SJCRH30 (cell line): ENCODE results near the gene PRR33. TPM values are rescaled to one million over a fixed set of nuclear protein-coding genes. Genes with fewer than 3 reads are reported as not detected.
A peak's percentile ranks its signal among the peaks of the same experiment; 100 is the strongest.

ENCODE experiments used
- DNase-seq, 2 experiments: peaks; one replicate each; pipeline ENCODE4 v3.0.0-alpha.2; 2015 to 2020
- H3K27ac ChIP-seq: fragments of 250-450 bp; sonication (Bioruptor Pico); 2 replicates; pipeline ENCODE4 v1.5.1; 2020; ENCODE audit warnings: mild to moderate bottlenecking, moderate library complexity
- H3K27me3 ChIP-seq: fragments of 250-450 bp; sonication (Bioruptor Pico); 2 replicates; pipeline ENCODE4 v1.5.1; 2020; ENCODE audit warnings: mild to moderate bottlenecking, moderate library complexity
- H3K36me3 ChIP-seq: fragments of 250-450 bp; sonication (Bioruptor Pico); 2 replicates; pipeline ENCODE4 v1.5.1; 2020; ENCODE audit warnings: mild to moderate bottlenecking, moderate library complexity
- H3K4me1 ChIP-seq: fragments of 250-450 bp; sonication (Bioruptor Pico); 2 replicates; pipeline ENCODE4 v1.5.1; 2020; ENCODE audit warnings: mild to moderate bottlenecking, moderate library complexity
- H3K4me3 ChIP-seq: fragments of 250-450 bp; sonication (Bioruptor Pico); 2 replicates; pipeline ENCODE4 v1.5.1; 2020; ENCODE audit warnings: mild to moderate bottlenecking, moderate library complexity
- H3K9me3 ChIP-seq: fragments of 250-450 bp; sonication (Bioruptor Pico); replicated peaks from 2 replicates; pipeline ENCODE4 v1.5.1; 2020; ENCODE audit warnings: mild to moderate bottlenecking, moderate library complexity
- total RNA-seq: library from RNA; depleted of rRNA; stranded (reverse); fragments of >200 nt; shearing (Covaris generic); gene quantifications from 2 replicates; pipeline ENCODE4 v1.2.3, GENCODE V29; 2014

The PRR33 gene
- total RNA-seq, 1 experiment from 2014 or later, result 0.02 TPM

DNA sequence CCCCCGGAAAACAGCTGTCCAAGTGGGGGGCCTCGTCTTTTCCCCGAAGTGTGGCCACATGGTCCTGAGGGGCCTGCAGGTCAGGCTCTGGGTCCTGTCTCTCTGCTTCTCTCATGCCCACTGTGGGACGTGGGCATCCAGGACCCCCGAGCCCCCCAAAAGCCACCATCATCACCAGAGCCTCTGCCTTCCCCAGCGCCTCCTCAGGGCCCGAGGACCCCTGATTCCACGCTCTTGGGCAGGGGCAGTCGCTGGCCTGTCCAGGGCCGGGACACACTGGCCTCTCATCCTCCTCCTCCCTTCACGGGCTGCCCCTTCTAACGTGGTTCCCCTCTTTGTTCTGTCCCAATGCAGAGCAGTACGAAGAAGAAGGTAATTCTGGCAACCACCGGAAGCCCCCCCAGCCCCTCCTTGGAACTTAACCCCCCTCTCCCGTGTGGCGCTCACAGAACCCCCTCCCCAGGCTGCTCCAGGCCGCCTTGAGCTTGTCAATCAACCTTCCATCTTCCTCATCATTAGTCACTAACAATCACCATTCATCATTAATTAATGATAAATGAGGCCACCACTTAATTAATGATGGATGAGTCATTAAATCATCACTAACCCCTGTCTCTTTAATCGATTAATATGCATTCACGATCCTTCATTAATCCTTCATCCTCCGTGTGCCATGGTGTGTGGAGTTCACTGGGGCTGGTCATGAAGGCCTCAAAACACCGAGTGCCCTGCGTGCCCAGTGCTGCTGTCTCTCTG lies 31.7 kb upstream of the PRR33 start:
- Histone ChIP-seq H3K27me3 (no peaks in the 10 kb centered on the region), H3K4me1 (peaks cover 36% of the 10 kb centered on the region), H3K9me3 (no peaks in the 10 kb centered on the region), H3K4me3 (no peak overlapping the region), H3K36me3 (no peaks in the 10 kb centered on the region), H3K27ac (no peak overlapping the region; the same call in 1 of the 2 replicates)
- DNase-seq, result no peak

- no peaks in the 10 kb centered on the region for H3K9me3 ChIP-seq
- peak overlapping the region; percentile 89; the same call in 1 of the 2 replicates for H3K27ac ChIP-seq
- no peaks in the 10 kb centered on the region for H3K27me3 ChIP-seq
- H3K4me3 ChIP-seq, result no peak overlapping the region
- peaks cover 37% of the 10 kb centered on the region for H3K4me1 ChIP-seq
- DNase-seq, result peak in 1 of 2 experiments; percentile 42
- H3K36me3 ChIP-seq, result no peaks in the 10 kb centered on the region
These were observed 30.9 kb upstream of the PRR33 start for GRCh38 chr11:1922481-1923081.

DNA sequence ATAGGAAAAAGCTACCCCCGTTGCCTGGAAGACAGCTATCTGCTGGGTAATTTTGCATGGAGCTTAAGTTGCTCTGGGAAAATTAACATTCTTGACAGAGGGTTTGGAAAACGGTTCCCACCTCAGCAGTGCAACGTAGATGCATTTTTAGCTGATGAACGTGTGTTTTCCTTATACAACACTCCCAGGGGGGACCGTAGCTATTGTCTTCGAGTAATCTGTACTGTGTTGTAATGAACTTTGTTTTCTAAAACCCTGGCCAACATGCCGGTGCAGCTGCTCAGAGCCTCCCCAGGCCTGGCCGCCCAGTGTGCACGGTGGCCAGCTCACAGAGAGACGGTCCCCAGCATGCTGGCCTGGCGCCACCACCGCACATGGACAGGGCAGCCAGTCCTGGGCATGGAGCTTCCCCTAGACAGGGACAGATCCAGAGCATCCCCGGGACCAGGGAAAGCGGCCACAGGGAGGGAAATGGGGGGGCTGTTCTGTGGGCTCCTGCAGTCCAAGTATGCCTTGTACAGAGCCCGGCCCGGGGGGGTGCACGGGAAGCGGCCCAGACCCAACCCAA lies 30.0 kb upstream of the PRR33 start:
- DNase-seq, result peak; percentile 72 to 74
- H3K27me3 ChIP-seq, result no peaks in the 10 kb centered on the region
- no peaks in the 10 kb centered on the region for H3K36me3 ChIP-seq
- H3K4me1 ChIP-seq, result peaks cover 43% of the 10 kb centered on the region
- peak overlapping the region; percentile 89 for H3K27ac ChIP-seq
- H3K9me3 ChIP-seq, result no peaks in the 10 kb centered on the region
- H3K4me3 ChIP-seq, result peak overlapping the region; percentile 7

- peak; percentile 68 to 72 for DNase-seq
- Histone ChIP-seq H3K36me3 (no peaks in the 10 kb centered on the region), H3K4me1 (peaks cover 44% of the 10 kb centered on the region), H3K27me3 (no peaks in the 10 kb centered on the region), H3K9me3 (no peaks in the 10 kb centered on the region), H3K4me3 (peak overlapping the region; percentile 7), H3K27ac (peak overlapping the region; percentile 89)
These were observed 29.3 kb upstream of the PRR33 start for GRCh38 chr11:1920909-1921573.

GRCh38 chr11:1920128-1920908 lies 28.6 kb upstream of the PRR33 start:
- H3K4me1 ChIP-seq, result peaks cover 44% of the 10 kb centered on the region
- DNase-seq, result no peak
- H3K4me3 ChIP-seq, result no peak overlapping the region
- no peaks in the 10 kb centered on the region for H3K27me3 ChIP-seq
- H3K36me3 ChIP-seq, result no peaks in the 10 kb centered on the region
- H3K9me3 ChIP-seq, result no peaks in the 10 kb centered on the region
- peak overlapping the region; percentile 89; the same call in 1 of the 2 replicates for H3K27ac ChIP-seq

GRCh38 chr11:1919391-1920127 lies 27.9 kb upstream of the PRR33 start, which contains the start of gene TNNT3:
TSS of gene TNNT3 (plus strand) at chr11:1919703. CDS start at chr11:1922875, 3,172 bp downstream.
- no peaks in the 10 kb centered on the region for H3K27me3 ChIP-seq
- peak in 1 of 2 experiments; percentile 43 for DNase-seq
- H3K36me3 ChIP-seq, result no peaks in the 10 kb centered on the region
- H3K4me1 ChIP-seq, result peaks cover 44% of the 10 kb centered on the region
- no peak within 1 kb of the TSS for H3K27ac ChIP-seq
- no peak within 1 kb of the TSS for H3K4me3 ChIP-seq
- no peaks in the 10 kb centered on the region for H3K9me3 ChIP-seq

DNA sequence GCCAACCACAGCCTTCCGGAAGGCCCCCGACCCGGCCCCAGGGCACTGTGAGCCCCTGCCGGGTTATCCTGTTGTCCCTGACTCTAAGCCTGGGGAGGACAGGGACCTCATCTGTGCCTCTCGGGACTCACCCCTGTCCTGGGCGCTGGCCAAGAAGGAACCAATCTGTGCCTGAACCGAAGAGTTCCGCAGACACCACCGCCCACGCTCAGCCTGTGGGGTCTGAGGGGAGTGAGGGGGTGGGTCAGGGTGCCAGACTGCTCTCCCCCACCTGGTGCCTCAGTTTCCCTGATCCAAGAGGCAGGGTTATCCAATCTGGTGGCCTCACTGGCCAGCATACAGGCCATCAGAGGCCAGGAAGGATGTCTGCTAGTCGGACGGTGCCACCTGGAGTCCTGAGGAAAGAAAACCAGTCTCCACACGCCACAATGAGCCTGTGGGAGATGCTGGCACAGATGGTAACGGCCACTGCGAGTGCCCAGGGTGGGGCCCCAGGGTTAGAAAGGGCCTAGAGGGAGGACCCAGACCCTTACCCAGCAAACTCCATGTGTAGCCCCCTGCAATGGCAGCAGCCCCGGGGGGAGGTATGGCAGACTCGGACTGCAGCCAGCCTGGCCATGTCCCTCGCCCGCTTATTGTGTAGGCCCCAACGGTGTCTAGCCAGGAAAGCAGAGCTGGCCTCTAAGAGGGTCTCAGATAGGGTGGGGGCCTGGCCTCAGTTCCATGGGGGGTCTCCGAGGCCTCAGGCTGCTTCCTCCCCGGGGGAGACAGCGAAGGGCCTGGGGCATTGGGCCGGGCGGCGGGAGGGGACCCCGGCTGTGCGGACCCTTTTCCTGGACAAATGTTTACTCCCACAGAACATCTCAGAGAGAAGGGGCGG lies 27.0 kb upstream of the PRR33 start:
- Histone ChIP-seq H3K4me1 (peaks cover 44% of the 10 kb centered on the region), H3K4me3 (no peak overlapping the region), H3K9me3 (no peaks in the 10 kb centered on the region), H3K27me3 (no peaks in the 10 kb centered on the region; the same call in 1 of the 2 replicates), H3K36me3 (no peaks in the 10 kb centered on the region), H3K27ac (no peak overlapping the region)
- DNase-seq, result no peak

- Histone ChIP-seq H3K27ac (peak overlapping the region; percentile 52), H3K4me3 (no peak overlapping the region), H3K36me3 (no peaks in the 10 kb centered on the region), H3K9me3 (no peaks in the 10 kb centered on the region), H3K4me1 (peaks cover 40% of the 10 kb centered on the region), H3K27me3 (no peaks in the 10 kb centered on the region; the same call in 1 of the 2 replicates)
- DNase-seq, result no peak
These were observed 26.1 kb upstream of the PRR33 start for GRCh38 chr11:1917523-1918435.

- Histone ChIP-seq H3K4me3 (no peak overlapping the region), H3K27me3 (no peaks in the 10 kb centered on the region; the same call in 1 of the 2 replicates), H3K9me3 (no peaks in the 10 kb centered on the region), H3K27ac (peak overlapping the region; percentile 52), H3K36me3 (no peaks in the 10 kb centered on the region), H3K4me1 (peaks cover 33% of the 10 kb centered on the region)
- peak; percentile 58 to 74 for DNase-seq
These were observed 25.4 kb upstream of the PRR33 start for GRCh38 chr11:1916986-1917522.

DNA sequence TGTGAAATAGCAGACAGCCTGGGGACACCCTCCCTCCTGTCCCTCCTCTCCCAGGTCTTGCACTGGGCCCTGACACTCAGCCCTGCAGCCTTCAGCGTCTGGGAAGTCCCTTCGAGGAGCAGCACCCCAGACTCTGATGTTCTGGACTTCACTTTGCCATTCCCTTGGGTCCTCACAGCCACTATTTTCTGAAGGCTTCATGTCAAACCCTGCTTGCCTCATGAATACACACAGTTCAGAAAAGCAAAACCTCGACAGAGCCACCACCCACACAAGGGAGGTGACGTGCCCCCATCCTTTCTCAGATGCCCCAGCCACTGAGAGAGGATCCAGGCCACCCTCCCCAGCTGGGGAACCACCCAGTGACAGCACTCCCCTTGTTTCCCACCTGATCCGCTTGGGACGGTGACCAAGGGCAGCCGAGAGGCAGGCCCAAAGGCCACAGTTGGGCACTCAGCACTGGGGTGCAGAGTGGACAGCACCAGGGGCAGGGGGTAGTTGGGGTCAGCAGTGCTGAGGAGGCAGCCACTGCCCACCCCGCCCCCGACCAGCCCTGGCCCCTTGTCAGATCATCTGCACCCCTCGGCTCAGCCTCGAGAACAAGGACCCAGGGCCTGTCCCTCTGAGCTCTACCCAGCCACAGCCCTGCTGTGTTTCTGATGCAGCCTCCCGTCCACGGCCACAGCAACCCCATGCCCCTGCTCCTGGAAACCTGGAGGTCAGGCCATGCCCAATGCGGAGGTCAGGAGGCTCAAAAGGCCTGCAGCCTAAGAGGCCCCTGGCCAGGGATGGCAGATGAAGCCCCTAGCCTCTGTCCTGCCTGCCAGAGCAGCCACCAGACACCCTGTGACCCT lies 24.7 kb upstream of the PRR33 start:
- Histone ChIP-seq H3K4me1 (peaks cover 27% of the 10 kb centered on the region), H3K27ac (peak overlapping the region; percentile 52; the same call in 1 of the 2 replicates), H3K36me3 (no peaks in the 10 kb centered on the region), H3K27me3 (no peaks in the 10 kb centered on the region; the same call in 1 of the 2 replicates), H3K4me3 (no peak overlapping the region), H3K9me3 (no peaks in the 10 kb centered on the region)
- no peak for DNase-seq

- Histone ChIP-seq H3K4me1 (peaks cover 21% of the 10 kb centered on the region), H3K27me3 (no peaks in the 10 kb centered on the region; the same call in 1 of the 2 replicates), H3K27ac (no peak overlapping the region), H3K9me3 (no peaks in the 10 kb centered on the region), H3K36me3 (no peaks in the 10 kb centered on the region), H3K4me3 (no peak overlapping the region)
- no peak for DNase-seq
These were observed 24.1 kb upstream of the PRR33 start for GRCh38 chr11:1915795-1916131.
